PC-3 (cell line): ENCODE data around the gene CELF2. TPM values are rescaled to one million over a fixed set of nuclear protein-coding genes. Genes with fewer than 3 reads are reported as not detected.

Experiments used
- ATAC-seq: fragments of 200-7000 bp; cut with Tn5 transposase; 2 replicates; pipeline ENCODE4 v1.9.1; 2020; ENCODE audit warnings: mild to moderate bottlenecking, moderate library complexity
- BruUV-seq: library from RNA; stranded (reverse); fragments of 400-500 nt; replicated peaks from 2 replicates; lab custom pipeline; 2021; lab: Mats Ljungman, UMichigan
- CTCF ChIA-PET: fragments of 300-600 bp; sonication (Branson Sonifier 250); formaldehyde crosslinking; loops from one replicate; lab custom pipeline; 2022; ENCODE audit warnings: antibody characterized with exemption; lab: Charles Lee
- POLR2A ChIA-PET: fragments of 300-600 bp; sonication (Branson Sonifier 250); formaldehyde crosslinking; loops from one replicate; lab custom pipeline; 2022; ENCODE audit warnings: antibody characterized with exemption; ENCODE audit not compliant: unreplicated experiment; lab: Charles Lee
- DNase-seq: peaks from one replicate; pipeline ENCODE4 v3.0.0-alpha.2; 2015
- H2AFZ ChIP-seq: fragments of 300-600 bp; sonication (generic); 2 replicates; pipeline ENCODE4 v1.6.0; 2016; ENCODE audit warnings: antibody characterized with exemption, low read length
- H3F3A ChIP-seq: fragments of 300-600 bp; sonication (generic); one replicate; pipeline ENCODE4 v1.6.0; 2017; ENCODE audit warnings: antibody characterized with exemption, low read length, control low read depth, mild to moderate bottlenecking; ENCODE audit not compliant: unreplicated experiment
- H3K27ac ChIP-seq: fragments of 300-600 bp; sonication (generic); 2 replicates; pipeline ENCODE4 v1.5.1; 2016; ENCODE audit warnings: mild to moderate bottlenecking, low read length
- H3K27me3 ChIP-seq: fragments of 300-600 bp; sonication (generic); 2 replicates; pipeline ENCODE4 v1.6.1; 2016; ENCODE audit warnings: low read length, mixed read lengths
- H3K36me3 ChIP-seq: fragments of 300-600 bp; sonication (generic); 2 replicates; pipeline ENCODE4 v1.6.1; 2016; ENCODE audit warnings: low read depth, mixed run types, low read length, mixed read lengths
- H3K4me1 ChIP-seq: fragments of 300-600 bp; sonication (generic); 2 replicates; pipeline ENCODE4 v1.5.1; 2016; ENCODE audit warnings: low read length; ENCODE audit not compliant: insufficient read depth
- H3K4me2 ChIP-seq: fragments of 300-600 bp; sonication (generic); 2 replicates; pipeline ENCODE4 v1.6.0; 2016; ENCODE audit warnings: low read length
- H3K4me3 ChIP-seq: fragments of 300-600 bp; sonication (generic); 2 replicates; pipeline ENCODE4 v1.5.1; 2016; ENCODE audit warnings: mild to moderate bottlenecking, low read length, mixed read lengths
- H3K79me2 ChIP-seq: fragments of 300-600 bp; sonication (generic); 2 replicates; pipeline ENCODE4 v1.6.1; 2017; ENCODE audit warnings: low read length, mixed read lengths
- H3K9ac ChIP-seq: fragments of 300-600 bp; sonication (generic); 2 replicates; pipeline ENCODE4 v1.6.0; 2016; ENCODE audit warnings: mild to moderate bottlenecking, low read length
- H3K9me2 ChIP-seq: fragments of 300-600 bp; sonication (generic); replicated peaks from 2 replicates; pipeline ENCODE4 v1.6.1; 2016; ENCODE audit warnings: mixed run types, low read length, mixed read lengths
- H3K9me3 ChIP-seq: fragments of 300-600 bp; sonication (generic); 2 replicates; pipeline ENCODE4 v1.6.1; 2016; ENCODE audit warnings: low read length, mixed read lengths
- H4K20me1 ChIP-seq: fragments of 300-600 bp; sonication (generic); 2 replicates; pipeline ENCODE4 v1.6.1; 2016; ENCODE audit warnings: low read length, mixed read lengths
- EZH2 ChIP-seq: fragments of 300-600 bp; sonication (generic); IDR thresholded peaks from one replicate; pipeline ENCODE4 v1.6.1; 2017; ENCODE audit warnings: antibody characterized with exemption, mild to moderate bottlenecking, low read length; ENCODE audit not compliant: unreplicated experiment
- EZH2phosphoT487 ChIP-seq: fragments of 300-600 bp; sonication (generic); IDR thresholded peaks from 2 replicates; pipeline ENCODE4 v1.6.1; 2018; ENCODE audit warnings: mild to moderate bottlenecking, antibody characterized with exemption, low read length, borderline replicate concordance
- intact Hi-C: fragments of 100-400 bp; cut with micrococcal nuclease; formaldehyde crosslinking; loops from 2 replicates; pipeline ENCODE4 v1.9.0; 2023
- total RNA-seq: library from RNA; depleted of rRNA; stranded (reverse); fragments of >200 nt; gene quantifications from 2 replicates; pipeline ENCODE4 v1.2.3, GENCODE V29; 2014
- TF ChIP-seq, protein P1 (sequence below): fragments of 300-600 bp; sonication (generic); conservative IDR thresholded peaks from 2 replicates; pipeline ENCODE4 v1.5.1; 2017; ENCODE audit warnings: antibody characterized with exemption, low read depth, mild to moderate bottlenecking, low read length

CELF2 gene
- total RNA-seq, 1 experiment from 2014 or later, result not detected

DNA sequence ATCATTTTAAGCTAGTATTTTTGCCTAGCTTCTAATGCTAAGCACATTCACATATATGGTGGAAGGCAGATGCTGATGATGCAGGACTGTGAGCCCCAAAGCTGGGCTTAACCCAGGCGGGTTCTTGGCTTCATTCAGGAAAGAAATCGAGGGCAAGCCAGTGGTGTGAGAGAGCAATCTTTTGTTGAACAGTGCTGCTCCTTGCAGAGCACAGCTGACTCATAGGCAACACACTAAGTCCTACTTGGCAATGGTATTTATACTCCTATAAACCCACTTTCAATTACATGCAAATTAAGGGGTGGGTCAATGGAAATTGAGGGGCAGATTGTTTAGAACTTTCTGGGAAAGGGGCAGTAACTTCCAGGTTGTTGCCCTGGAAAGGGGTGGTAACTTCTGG lies 42.0 kb upstream of the CELF2 start:
- Histone ChIP-seq H3K27ac (no peak overlapping the region), H3K36me3 (no peaks in the 10 kb centered on the region), H3K9me2 (no peaks in the 10 kb centered on the region), H3K27me3 (no peaks in the 10 kb centered on the region), H3K4me3 (no peak overlapping the region), H4K20me1 (no peaks in the 10 kb centered on the region), H3K4me2 (no peak overlapping the region), H3K9me3 (no peaks in the 10 kb centered on the region), H3K9ac (no peak overlapping the region), H3F3A (no peaks in the 10 kb centered on the region), H3K79me2 (no peaks in the 10 kb centered on the region), H2AFZ (no peak overlapping the region), H3K4me1 (no peaks in the 10 kb centered on the region)
- TF ChIP-seq EZH2, result no peak
- TF ChIP-seq, protein P1, sequence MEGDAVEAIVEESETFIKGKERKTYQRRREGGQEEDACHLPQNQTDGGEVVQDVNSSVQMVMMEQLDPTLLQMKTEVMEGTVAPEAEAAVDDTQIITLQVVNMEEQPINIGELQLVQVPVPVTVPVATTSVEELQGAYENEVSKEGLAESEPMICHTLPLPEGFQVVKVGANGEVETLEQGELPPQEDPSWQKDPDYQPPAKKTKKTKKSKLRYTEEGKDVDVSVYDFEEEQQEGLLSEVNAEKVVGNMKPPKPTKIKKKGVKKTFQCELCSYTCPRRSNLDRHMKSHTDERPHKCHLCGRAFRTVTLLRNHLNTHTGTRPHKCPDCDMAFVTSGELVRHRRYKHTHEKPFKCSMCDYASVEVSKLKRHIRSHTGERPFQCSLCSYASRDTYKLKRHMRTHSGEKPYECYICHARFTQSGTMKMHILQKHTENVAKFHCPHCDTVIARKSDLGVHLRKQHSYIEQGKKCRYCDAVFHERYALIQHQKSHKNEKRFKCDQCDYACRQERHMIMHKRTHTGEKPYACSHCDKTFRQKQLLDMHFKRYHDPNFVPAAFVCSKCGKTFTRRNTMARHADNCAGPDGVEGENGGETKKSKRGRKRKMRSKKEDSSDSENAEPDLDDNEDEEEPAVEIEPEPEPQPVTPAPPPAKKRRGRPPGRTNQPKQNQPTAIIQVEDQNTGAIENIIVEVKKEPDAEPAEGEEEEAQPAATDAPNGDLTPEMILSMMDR, result no peak
- DNase-seq (no peak), ATAC-seq (no peak)
- ChIA-PET POLR2A (no interaction called here), CTCF (no interaction called here)
- BruUV-seq, result no TSS peak
- intact Hi-C loops, result no loop called here

DNA sequence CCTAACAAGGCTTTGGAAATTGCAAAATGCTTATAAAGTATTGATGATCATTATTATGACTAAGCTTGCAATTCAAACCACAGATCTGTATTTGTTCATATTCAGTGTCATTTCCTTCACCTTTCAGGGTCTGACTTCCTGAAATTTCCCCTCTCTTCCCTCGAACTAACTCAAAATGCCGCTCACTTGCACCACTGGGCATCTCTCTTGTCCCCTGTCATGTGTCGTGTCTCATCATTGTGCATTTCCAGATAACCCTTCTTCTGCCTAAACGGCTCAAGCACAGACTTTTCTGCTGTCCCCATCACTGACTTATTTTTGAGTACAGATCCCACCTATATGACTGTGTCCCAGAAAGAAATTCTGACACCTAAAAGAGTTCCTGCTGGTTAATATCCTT lies 41.0 kb upstream of the CELF2 start:
- Histone ChIP-seq H3K9me3 (no peaks in the 10 kb centered on the region), H3K9ac (no peak overlapping the region), H3K27ac (no peak overlapping the region), H3K4me1 (no peaks in the 10 kb centered on the region), H3K4me3 (no peak overlapping the region), H3K9me2 (no peaks in the 10 kb centered on the region), H3K4me2 (no peak overlapping the region), H3F3A (no peaks in the 10 kb centered on the region), H3K79me2 (no peaks in the 10 kb centered on the region), H2AFZ (no peak overlapping the region), H3K27me3 (no peaks in the 10 kb centered on the region), H3K36me3 (no peaks in the 10 kb centered on the region), H4K20me1 (no peaks in the 10 kb centered on the region)
- ATAC-seq (no peak), DNase-seq (no peak)
- intact Hi-C loops, result no loop called here
- BruUV-seq, result no TSS peak
- TF ChIP-seq EZH2phosphoT487 (no peak), EZH2 (no peak)
- TF ChIP-seq, protein P1, result no peak
- CTCF ChIA-PET, result no interaction called here
- POLR2A ChIA-PET, result no interaction called here

DNA sequence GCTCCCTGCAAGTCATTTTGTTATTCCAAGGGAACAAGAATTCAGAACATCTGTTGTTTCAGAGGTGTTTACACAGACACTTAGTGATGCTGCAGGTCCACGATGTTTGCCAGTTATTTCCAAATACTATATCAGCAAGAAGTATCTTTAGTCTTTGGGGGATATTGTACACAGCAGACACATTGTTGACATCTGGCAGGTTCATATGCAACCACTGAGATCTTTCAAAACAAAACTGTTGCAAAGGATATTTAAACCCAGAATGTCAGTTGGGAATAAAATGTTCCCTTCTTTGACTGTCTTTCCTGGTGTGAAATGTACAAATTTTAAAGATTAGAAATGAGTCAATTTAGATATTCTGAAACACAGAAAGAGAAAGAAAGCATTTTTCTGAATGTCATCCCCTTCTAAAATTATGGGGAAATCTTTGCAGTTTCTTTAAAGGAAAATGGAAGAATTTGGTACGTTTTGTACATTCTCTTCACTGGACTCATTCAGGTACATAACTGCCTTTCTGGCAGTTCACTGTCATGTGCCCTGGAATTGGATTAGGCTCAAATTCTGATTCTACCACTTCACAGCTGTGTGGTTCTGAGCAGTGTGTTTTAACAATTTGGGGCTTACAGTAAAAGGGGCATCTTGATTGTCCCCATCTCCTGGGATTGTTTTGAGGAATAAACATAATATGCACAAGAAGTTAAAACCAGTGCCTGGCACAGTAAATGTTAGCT lies 40.3 kb upstream of the CELF2 start:
- ChIA-PET POLR2A (interaction anchor here (0.6 kb wide), 1 partner anchor 233 kb away, joined by 3 read pairs; no protein-coding TSS in a partner anchor), CTCF (no interaction called here)
- ATAC-seq (no peak), DNase-seq (no peak)
- TF ChIP-seq, protein P1, result no peak
- TF ChIP-seq EZH2phosphoT487 (no peak), EZH2 (no peak)
- no peak overlapping the region for H3K9ac ChIP-seq
- H3K4me2 ChIP-seq, result no peak overlapping the region
- BruUV-seq, result no TSS peak
- intact Hi-C loops, result no loop called here
- H3K27me3 ChIP-seq, result no peaks in the 10 kb centered on the region
- H3K27ac ChIP-seq, result no peak overlapping the region
- no peaks in the 10 kb centered on the region for H3K9me3 ChIP-seq
- H3K79me2 ChIP-seq, result no peaks in the 10 kb centered on the region
- H2AFZ ChIP-seq, result no peak overlapping the region
- H3K36me3 ChIP-seq, result no peaks in the 10 kb centered on the region
- no peak overlapping the region for H3K4me3 ChIP-seq
- H3K4me1 ChIP-seq, result no peaks in the 10 kb centered on the region
- no peaks in the 10 kb centered on the region for H3K9me2 ChIP-seq
- H3F3A ChIP-seq, result no peaks in the 10 kb centered on the region
- no peaks in the 10 kb centered on the region for H4K20me1 ChIP-seq
